WTC11 (cell line): ENCODE results near the gene ZFPM1. TPM values are rescaled to one million over a fixed set of nuclear protein-coding genes. Genes with fewer than 3 reads are reported as not detected.

ENCODE experiments used
- ATAC-seq: fragments of 200-7000 bp; cut with Tn5 transposase; 2 replicates; pipeline ENCODE4 v1.10.0; 2021; ENCODE audit warnings: mild to moderate bottlenecking, moderate library complexity
- CTCF ChIA-PET: fragments of 300-600 bp; sonication (Branson Sonifier 250); formaldehyde crosslinking; loops from one replicate; lab custom pipeline; 2021; ENCODE audit warnings: antibody characterized with exemption; lab: Charles Lee
- POLR2A ChIA-PET: fragments of 350-600 bp; sonication (Branson Sonifier 250); formaldehyde crosslinking; loops from one replicate; lab custom pipeline; 2021; ENCODE audit warnings: antibody characterized with exemption; lab: Charles Lee
- DNase-seq: peaks from one replicate; pipeline ENCODE4 v3.0.0; 2021; ENCODE audit warnings: low spot score
- H3K27ac Mint-ChIP-seq: 2 replicates; pipeline ENCODE4 v1.8.0; 2021; ENCODE audit warnings: mixed read lengths
- H3K27me3 Mint-ChIP-seq: 2 replicates; pipeline ENCODE4 v1.8.0; 2021; ENCODE audit warnings: low read depth, mild to moderate bottlenecking, moderate library complexity, mixed read lengths
- H3K36me3 Mint-ChIP-seq: 2 replicates; pipeline ENCODE4 v1.8.0; 2021; ENCODE audit warnings: mixed read lengths
- H3K4me1 Mint-ChIP-seq: 2 replicates; pipeline ENCODE4 v1.8.0; 2022; ENCODE audit warnings: mixed read lengths
- H3K4me3 Mint-ChIP-seq: 2 replicates; pipeline ENCODE4 v1.8.0; 2021; ENCODE audit warnings: mild to moderate bottlenecking, moderate library complexity, mixed read lengths
- H3K9me3 Mint-ChIP-seq: 2 replicates; pipeline ENCODE4 v1.8.0; 2021; ENCODE audit warnings: mixed read lengths
- CREB1 ChIP-seq: sonication (generic); formaldehyde crosslinking; IDR thresholded peaks from 2 replicates; pipeline ENCODE4 v1.8.0; 2023; ENCODE audit warnings: mild to moderate bottlenecking, missing genetic modification reagents
- EMX1 ChIP-seq: fragments of 250-450 bp; sonication (Bioruptor Pico); IDR thresholded peaks from 2 replicates; pipeline ENCODE4 v1.8.0; 2021; ENCODE audit warnings: mild to moderate bottlenecking
- ESRRA ChIP-seq: sonication (generic); formaldehyde crosslinking; IDR thresholded peaks from 2 replicates; pipeline ENCODE4 v1.8.1; 2022; ENCODE audit warnings: mild to moderate bottlenecking, missing genetic modification reagents, borderline replicate concordance
- IRF1 ChIP-seq: sonication (generic); formaldehyde crosslinking; IDR thresholded peaks from 2 replicates; pipeline ENCODE4 v1.8.0; 2023; ENCODE audit warnings: missing genetic modification reagents
- JAZF1 ChIP-seq: fragments of 250-450 bp; sonication (Bioruptor Pico); IDR thresholded peaks from 2 replicates; pipeline ENCODE4 v1.9.0; 2021; ENCODE audit warnings: moderate library complexity, mild to moderate bottlenecking, inconsistent platforms
- NR1H2 ChIP-seq: sonication (generic); formaldehyde crosslinking; IDR thresholded peaks from 2 replicates; pipeline ENCODE4 v1.9.0; 2021; ENCODE audit warnings: mild to moderate bottlenecking, moderate library complexity, missing genetic modification reagents
- NR2C2 ChIP-seq: sonication (generic); formaldehyde crosslinking; IDR thresholded peaks from 2 replicates; pipeline ENCODE4 v1.8.0; 2022; ENCODE audit warnings: mild to moderate bottlenecking, missing genetic modification reagents
- RORB ChIP-seq: fragments of 250-450 bp; sonication (Bioruptor Pico); IDR thresholded peaks from 2 replicates; pipeline ENCODE4 v1.9.0; 2021; ENCODE audit warnings: mild to moderate bottlenecking
- SMAD4 ChIP-seq: sonication (generic); formaldehyde crosslinking; IDR thresholded peaks from 2 replicates; pipeline ENCODE4 v1.8.0; 2022; ENCODE audit warnings: mild to moderate bottlenecking, missing genetic modification reagents
- SOX15 ChIP-seq: fragments of 250-450 bp; sonication (Bioruptor Pico); IDR thresholded peaks from 2 replicates; pipeline ENCODE4 v1.9.0; 2021; ENCODE audit warnings: mild to moderate bottlenecking
- SP1 ChIP-seq: sonication (generic); formaldehyde crosslinking; conservative IDR thresholded peaks from 2 replicates; pipeline ENCODE4 v1.8.1; 2022; ENCODE audit warnings: missing genetic modification reagents
- TCF7 ChIP-seq: sonication (generic); formaldehyde crosslinking; IDR thresholded peaks from 2 replicates; pipeline ENCODE4 v1.8.0; 2022; ENCODE audit warnings: mild to moderate bottlenecking, low read depth, missing genetic modification reagents, moderate library complexity
- USF1 ChIP-seq: sonication (generic); formaldehyde crosslinking; IDR thresholded peaks from 2 replicates; pipeline ENCODE4 v1.8.0; 2022; ENCODE audit warnings: mild to moderate bottlenecking, missing genetic modification reagents
- ZNF281 ChIP-seq: sonication (generic); formaldehyde crosslinking; IDR thresholded peaks from 2 replicates; pipeline ENCODE4 v1.8.0; 2023; ENCODE audit warnings: mild to moderate bottlenecking, missing genetic modification reagents
- total RNA-seq: library from RNA; stranded (reverse); gene quantifications from 3 replicates; pipeline ENCODE4 v1.2.3, GENCODE V29; 2021
- TF ChIP-seq, protein P1 (sequence below): fragments of 200-600 bp; IDR thresholded peaks from 2 replicates; pipeline ENCODE4 v1.8.0; 2022; ENCODE audit warnings: antibody characterized with exemption
- TF ChIP-seq, protein P2 (sequence below): sonication (generic); formaldehyde crosslinking; IDR thresholded peaks from 2 replicates; pipeline ENCODE4 v1.8.0; 2022; ENCODE audit warnings: mild to moderate bottlenecking, missing genetic modification reagents
- TF ChIP-seq, protein P3 (sequence below): sonication (generic); formaldehyde crosslinking; IDR thresholded peaks from 2 replicates; pipeline ENCODE4 v1.8.1; 2022; ENCODE audit warnings: mild to moderate bottlenecking, missing genetic modification reagents, moderate library complexity, borderline replicate concordance
- TF ChIP-seq, protein P4 (sequence below): sonication (generic); formaldehyde crosslinking; IDR thresholded peaks from 2 replicates; pipeline ENCODE4 v1.8.1; 2023; ENCODE audit warnings: mild to moderate bottlenecking, missing genetic modification reagents, moderate library complexity
- TF ChIP-seq, protein P5 (sequence below): sonication (generic); formaldehyde crosslinking; IDR thresholded peaks from 2 replicates; pipeline ENCODE4 v1.8.1; 2022; ENCODE audit warnings: mild to moderate bottlenecking, moderate library complexity, missing genetic modification reagents

The ZFPM1 gene
- total RNA-seq, 1 experiment from 2014 or later: 9.3 TPM

DNA sequence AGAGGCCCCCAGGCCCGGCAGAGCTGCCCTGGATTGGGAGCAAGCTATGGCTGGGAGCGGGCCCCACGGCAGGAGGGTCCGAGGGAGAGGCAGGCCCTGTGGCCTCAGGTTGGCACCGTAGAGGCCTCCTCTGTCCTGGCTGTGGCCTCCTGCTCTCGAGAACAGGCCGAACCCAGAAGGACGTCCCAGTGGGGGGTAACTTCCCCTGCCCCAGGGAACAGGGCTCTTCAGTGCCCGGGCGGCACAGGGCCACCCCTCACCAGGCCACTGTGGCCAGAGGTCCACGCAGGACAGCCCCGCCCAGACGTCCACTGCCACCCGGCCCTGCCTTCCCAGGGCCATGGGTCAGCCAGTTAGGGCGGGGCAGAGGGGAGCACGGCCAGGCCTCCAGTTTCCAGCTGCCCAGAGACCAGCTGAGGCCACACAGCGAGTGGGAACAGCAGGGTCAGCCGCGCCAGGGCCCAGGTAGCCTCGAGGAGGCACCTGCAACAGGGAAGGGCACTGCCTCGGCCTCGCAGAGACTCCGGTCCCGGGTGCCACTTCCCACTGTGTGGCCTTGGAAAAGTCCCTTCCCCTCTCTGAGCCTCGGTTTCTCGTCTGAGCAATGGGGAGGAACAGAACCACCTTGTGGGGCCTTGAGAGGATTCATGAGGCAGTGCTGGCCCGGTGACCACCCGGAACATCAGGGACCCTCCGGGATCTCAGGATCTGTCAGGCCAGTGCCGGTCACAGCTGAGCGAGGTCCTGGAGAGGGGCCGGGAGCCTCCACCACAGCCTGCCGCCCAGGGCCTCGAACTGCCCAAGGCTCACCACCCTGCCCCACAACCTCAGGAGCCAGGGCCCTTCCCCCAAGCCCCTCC, 38.3 kb upstream of the ZFPM1 start:
- TF ChIP-seq SP1 (no peak), RORB (no peak), ZNF281 (CRISPR knock-in tag) (no peak), SOX15 (CRISPR knock-in tag) (no peak), USF1 (CRISPR knock-in tag) (no peak), SMAD4 (CRISPR knock-in tag) (no peak), ESRRA (CRISPR knock-in tag) (no peak), TCF7 (CRISPR knock-in tag) (no peak)
- TF ChIP-seq, protein P1, sequence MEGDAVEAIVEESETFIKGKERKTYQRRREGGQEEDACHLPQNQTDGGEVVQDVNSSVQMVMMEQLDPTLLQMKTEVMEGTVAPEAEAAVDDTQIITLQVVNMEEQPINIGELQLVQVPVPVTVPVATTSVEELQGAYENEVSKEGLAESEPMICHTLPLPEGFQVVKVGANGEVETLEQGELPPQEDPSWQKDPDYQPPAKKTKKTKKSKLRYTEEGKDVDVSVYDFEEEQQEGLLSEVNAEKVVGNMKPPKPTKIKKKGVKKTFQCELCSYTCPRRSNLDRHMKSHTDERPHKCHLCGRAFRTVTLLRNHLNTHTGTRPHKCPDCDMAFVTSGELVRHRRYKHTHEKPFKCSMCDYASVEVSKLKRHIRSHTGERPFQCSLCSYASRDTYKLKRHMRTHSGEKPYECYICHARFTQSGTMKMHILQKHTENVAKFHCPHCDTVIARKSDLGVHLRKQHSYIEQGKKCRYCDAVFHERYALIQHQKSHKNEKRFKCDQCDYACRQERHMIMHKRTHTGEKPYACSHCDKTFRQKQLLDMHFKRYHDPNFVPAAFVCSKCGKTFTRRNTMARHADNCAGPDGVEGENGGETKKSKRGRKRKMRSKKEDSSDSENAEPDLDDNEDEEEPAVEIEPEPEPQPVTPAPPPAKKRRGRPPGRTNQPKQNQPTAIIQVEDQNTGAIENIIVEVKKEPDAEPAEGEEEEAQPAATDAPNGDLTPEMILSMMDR: no peak
- TF ChIP-seq, protein P2, sequence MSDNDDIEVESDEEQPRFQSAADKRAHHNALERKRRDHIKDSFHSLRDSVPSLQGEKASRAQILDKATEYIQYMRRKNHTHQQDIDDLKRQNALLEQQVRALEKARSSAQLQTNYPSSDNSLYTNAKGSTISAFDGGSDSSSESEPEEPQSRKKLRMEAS (CRISPR knock-in tag): no peak
- TF ChIP-seq, protein P3, sequence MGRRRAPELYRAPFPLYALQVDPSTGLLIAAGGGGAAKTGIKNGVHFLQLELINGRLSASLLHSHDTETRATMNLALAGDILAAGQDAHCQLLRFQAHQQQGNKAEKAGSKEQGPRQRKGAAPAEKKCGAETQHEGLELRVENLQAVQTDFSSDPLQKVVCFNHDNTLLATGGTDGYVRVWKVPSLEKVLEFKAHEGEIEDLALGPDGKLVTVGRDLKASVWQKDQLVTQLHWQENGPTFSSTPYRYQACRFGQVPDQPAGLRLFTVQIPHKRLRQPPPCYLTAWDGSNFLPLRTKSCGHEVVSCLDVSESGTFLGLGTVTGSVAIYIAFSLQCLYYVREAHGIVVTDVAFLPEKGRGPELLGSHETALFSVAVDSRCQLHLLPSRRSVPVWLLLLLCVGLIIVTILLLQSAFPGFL (CRISPR knock-in tag): no peak
- H3K36me3 Mint-ChIP-seq: no peaks in the 10 kb centered on the region
- no peak overlapping the region for H3K4me3 Mint-ChIP-seq
- no peaks in the 10 kb centered on the region for H3K9me3 Mint-ChIP-seq
- H3K27me3 Mint-ChIP-seq: no peaks in the 10 kb centered on the region
- no peaks in the 10 kb centered on the region for H3K4me1 Mint-ChIP-seq
- CTCF ChIA-PET: no interaction called here
- ATAC-seq (no peak), DNase-seq (no peak)
- POLR2A ChIA-PET: interaction anchor here (0.7 kb wide), 1 partner anchor 355 kb away, joined by 3 read pairs; no protein-coding TSS in a partner anchor
- H3K27ac Mint-ChIP-seq: no peak overlapping the region

DNA sequence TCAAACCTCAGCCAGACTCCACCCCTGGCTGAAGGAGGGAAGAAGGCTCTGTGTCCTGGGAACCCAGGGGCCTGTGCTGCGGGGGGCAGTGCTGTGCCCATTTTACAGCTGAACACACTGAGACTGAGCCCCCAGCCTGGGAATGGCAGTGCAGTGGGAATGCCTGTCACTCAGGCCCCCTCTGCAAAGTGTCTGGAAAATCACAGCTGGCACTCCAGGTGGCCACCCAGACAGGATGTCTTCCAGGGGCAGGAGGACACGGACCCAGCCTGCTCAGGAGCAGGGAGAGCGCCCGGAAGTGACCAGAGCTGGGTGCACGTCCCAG, 37.7 kb upstream of the ZFPM1 start:
- ATAC-seq (no peak), DNase-seq (no peak)
- no peaks in the 10 kb centered on the region for H3K36me3 Mint-ChIP-seq
- H3K27ac Mint-ChIP-seq: no peak overlapping the region
- no peaks in the 10 kb centered on the region for H3K9me3 Mint-ChIP-seq
- no peaks in the 10 kb centered on the region for H3K4me1 Mint-ChIP-seq
- ChIA-PET POLR2A (interaction anchor here (0.7 kb wide), 1 partner anchor 354 kb away, joined by 3 read pairs; no protein-coding TSS in a partner anchor), CTCF (interaction anchor here (0.9 to 2.3 kb wide), 2 partner anchors 12 to 22 kb away, joined by 3 to 13 read pairs; no protein-coding TSS in a partner anchor)
- no peak overlapping the region for H3K4me3 Mint-ChIP-seq
- no peaks in the 10 kb centered on the region for H3K27me3 Mint-ChIP-seq
- TF ChIP-seq JAZF1 (CRISPR knock-in tag) (no peak), USF1 (CRISPR knock-in tag) (no peak), ZNF281 (CRISPR knock-in tag) (no peak), TCF7 (CRISPR knock-in tag) (no peak), IRF1 (no peak), NR2C2 (no peak), EMX1 (no peak), NR1H2 (no peak), CREB1 (CRISPR knock-in tag) (no peak)
- TF ChIP-seq, protein P4, sequence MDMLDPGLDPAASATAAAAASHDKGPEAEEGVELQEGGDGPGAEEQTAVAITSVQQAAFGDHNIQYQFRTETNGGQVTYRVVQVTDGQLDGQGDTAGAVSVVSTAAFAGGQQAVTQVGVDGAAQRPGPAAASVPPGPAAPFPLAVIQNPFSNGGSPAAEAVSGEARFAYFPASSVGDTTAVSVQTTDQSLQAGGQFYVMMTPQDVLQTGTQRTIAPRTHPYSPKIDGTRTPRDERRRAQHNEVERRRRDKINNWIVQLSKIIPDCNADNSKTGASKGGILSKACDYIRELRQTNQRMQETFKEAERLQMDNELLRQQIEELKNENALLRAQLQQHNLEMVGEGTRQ (CRISPR knock-in tag): no peak
- TF ChIP-seq, protein P5, sequence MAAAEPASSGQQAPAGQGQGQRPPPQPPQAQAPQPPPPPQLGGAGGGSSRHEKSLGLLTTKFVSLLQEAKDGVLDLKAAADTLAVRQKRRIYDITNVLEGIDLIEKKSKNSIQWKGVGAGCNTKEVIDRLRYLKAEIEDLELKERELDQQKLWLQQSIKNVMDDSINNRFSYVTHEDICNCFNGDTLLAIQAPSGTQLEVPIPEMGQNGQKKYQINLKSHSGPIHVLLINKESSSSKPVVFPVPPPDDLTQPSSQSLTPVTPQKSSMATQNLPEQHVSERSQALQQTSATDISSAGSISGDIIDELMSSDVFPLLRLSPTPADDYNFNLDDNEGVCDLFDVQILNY (CRISPR knock-in tag): no peak
- TF ChIP-seq, all 79 proteins: peak for 0
